ENCODE data around the gene EEF1AKMT1. TPM values are rescaled to one million over a fixed set of nuclear protein-coding genes. Genes with fewer than 3 reads are reported as not detected.

Gene EEF1AKMT1
- total and polyA plus RNA-seq, 2 experiments from 2014 or later = 13.7 to 23.1 TPM

DNA sequence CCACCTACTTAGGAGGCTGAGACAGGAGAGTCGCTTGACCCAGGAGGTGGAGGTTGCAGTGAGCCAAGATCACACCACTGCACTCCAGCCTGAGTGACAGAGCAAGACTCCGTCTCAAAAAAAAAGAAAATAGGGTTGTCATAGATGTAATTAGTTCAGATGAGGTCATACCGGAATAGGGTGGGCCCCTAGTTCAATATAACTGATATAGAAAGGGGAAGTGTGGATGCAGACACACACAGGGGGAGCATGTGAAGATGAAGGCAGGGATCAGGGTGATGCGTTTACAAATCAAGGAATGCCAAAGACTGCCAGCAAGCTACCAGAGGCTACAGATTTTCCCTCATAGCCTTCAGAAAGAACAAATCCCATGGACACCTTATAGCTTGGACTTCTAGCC is 24.3 kb upstream of the EEF1AKMT1 start:
- WGBS, 2 experiments (ENCODE audit: low coverage in 1 of 2, low lambda C conversion rate in 2 of 2, missing lambda C conversion rate in 2 of 2) = 76 to 86% methylated on average over 4 of the region's 4 CpGs
- Histone ChIP-seq H2AFZ (no peak overlapping the region), H3F3A (ENCODE audit: insufficient read depth) (peaks cover 7% of the 10 kb centered on the region), H3K79me2 (ENCODE audit: insufficient read depth) (no peaks in the 10 kb centered on the region), H3K4me3 (no peak overlapping the region), H3K27ac (no peak overlapping the region), H3K9ac (no peak overlapping the region), H3K9me2 (ENCODE audit: insufficient read depth) (no peaks in the 10 kb centered on the region), H3K36me3 (ENCODE audit: low read depth) (peaks cover 19% of the 10 kb centered on the region; the same call in 1 of the 2 replicates), H3K4me1 (ENCODE audit: insufficient read depth) (peaks cover 21% of the 10 kb centered on the region), H3K27me3 (replicated peaks; ENCODE audit: insufficient read depth) (no peaks in the 10 kb centered on the region), H3K4me2 (ENCODE audit: unreplicated experiment) (no peak overlapping the region), H4K20me1 (ENCODE audit: insufficient read depth) (no peaks in the 10 kb centered on the region), H3K9me3 (ENCODE audit: low read depth) (no peaks in the 10 kb centered on the region)
- in situ Hi-C loops (cut with MboI) = no loop called here
- no peak for TF ChIP-seq EZH2phosphoT487 (IDR thresholded peaks at IDR 0.05; ENCODE audit: insufficient read depth, low read depth)
- no peak for DNase-seq

- H3K79me2 ChIP-seq (ENCODE audit: insufficient read depth) = no peaks in the 10 kb centered on the region
- H3K9me2 ChIP-seq (ENCODE audit: insufficient read depth) = no peaks in the 10 kb centered on the region
- H3K27me3 ChIP-seq (replicated peaks; ENCODE audit: insufficient read depth) = no peaks in the 10 kb centered on the region
- no peaks in the 10 kb centered on the region for H3K9me3 ChIP-seq (ENCODE audit: low read depth)
- H3K9ac ChIP-seq = no peak overlapping the region
- in situ Hi-C loops (cut with MboI) = no loop called here
- H3F3A ChIP-seq (ENCODE audit: insufficient read depth) = peaks cover 7% of the 10 kb centered on the region
- H3K4me2 ChIP-seq (ENCODE audit: unreplicated experiment) = peak overlapping the region; percentile 39
- no peaks in the 10 kb centered on the region for H4K20me1 ChIP-seq (ENCODE audit: insufficient read depth)
- peak; percentile 59 for DNase-seq
- no peak overlapping the region for H3K4me3 ChIP-seq
- H3K36me3 ChIP-seq (ENCODE audit: low read depth) = peaks cover 19% of the 10 kb centered on the region; the same call in 1 of the 2 replicates
- WGBS, 2 experiments (ENCODE audit: low coverage in 1 of 2, low lambda C conversion rate in 2 of 2, missing lambda C conversion rate in 2 of 2) = 23 to 26% methylated on average over 5 of the region's 5 CpGs
- no peak overlapping the region for H2AFZ ChIP-seq
- H3K27ac ChIP-seq = peak overlapping the region; percentile 42
- TF ChIP-seq EZH2phosphoT487 (IDR thresholded peaks at IDR 0.05; ENCODE audit: insufficient read depth, low read depth) (no peak), EZH2 (IDR thresholded peaks at IDR 0.05; ENCODE audit: insufficient read depth, poor library complexity, severe bottlenecking) (no peak)
- peaks cover 21% of the 10 kb centered on the region for H3K4me1 ChIP-seq (ENCODE audit: insufficient read depth)
Measured at GRCh38 chr13:20796791-20797508, 23.2 kb upstream of the EEF1AKMT1 start.

GRCh38 chr13:20789665-20790064 is 15.9 kb upstream of the EEF1AKMT1 start:
- Histone ChIP-seq H3F3A (ENCODE audit: insufficient read depth) (peaks cover 4% of the 10 kb centered on the region; the same call in 1 of the 2 replicates), H3K9me3 (ENCODE audit: low read depth) (no peaks in the 10 kb centered on the region), H2AFZ (no peak overlapping the region), H3K4me1 (ENCODE audit: insufficient read depth) (peaks cover 8% of the 10 kb centered on the region; the same call in 1 of the 2 replicates), H3K36me3 (ENCODE audit: low read depth) (peaks cover 23% of the 10 kb centered on the region; the same call in 1 of the 2 replicates), H3K79me2 (ENCODE audit: insufficient read depth) (no peaks in the 10 kb centered on the region), H4K20me1 (ENCODE audit: insufficient read depth) (no peaks in the 10 kb centered on the region), H3K4me3 (no peak overlapping the region), H3K4me2 (ENCODE audit: unreplicated experiment) (no peak overlapping the region), H3K27me3 (replicated peaks; ENCODE audit: insufficient read depth) (no peaks in the 10 kb centered on the region), H3K9ac (no peak overlapping the region), H3K27ac (no peak overlapping the region), H3K9me2 (ENCODE audit: insufficient read depth) (no peaks in the 10 kb centered on the region)
- no peak for TF ChIP-seq EZH2phosphoT487 (IDR thresholded peaks at IDR 0.05; ENCODE audit: insufficient read depth, low read depth)
- TF ChIP-seq EZH2 (IDR thresholded peaks at IDR 0.05; ENCODE audit: insufficient read depth, poor library complexity, severe bottlenecking) = no peak
- no peak for DNase-seq
- WGBS, 2 experiments (ENCODE audit: low coverage in 1 of 2, low lambda C conversion rate in 2 of 2, missing lambda C conversion rate in 2 of 2) = 95 to 96% methylated on average over 7 of the region's 7 CpGs
- in situ Hi-C loops (cut with MboI) = no loop called here

DNA sequence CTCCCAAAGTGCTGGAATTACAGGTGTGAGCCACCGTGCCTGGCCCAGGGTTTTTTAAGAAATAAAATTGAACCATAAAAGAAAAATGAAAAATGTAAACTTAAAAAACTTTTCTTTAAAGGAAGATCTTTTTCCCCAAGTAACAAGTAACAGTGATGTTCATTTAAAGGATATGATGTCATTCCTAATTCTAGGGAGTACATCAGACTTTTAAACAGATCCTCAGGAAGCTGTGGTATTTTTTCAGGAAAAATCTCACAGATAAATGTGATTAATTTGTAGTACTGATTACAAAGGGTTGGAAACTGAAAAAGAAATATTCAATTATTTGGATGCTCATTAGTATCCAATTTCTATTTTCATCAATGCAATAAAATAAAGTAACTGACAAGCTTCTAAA is 14.6 kb upstream of the EEF1AKMT1 start:
- no peaks in the 10 kb centered on the region for H3K9me3 ChIP-seq (ENCODE audit: low read depth)
- DNase-seq = no peak
- H3K36me3 ChIP-seq (ENCODE audit: low read depth) = peaks cover 19% of the 10 kb centered on the region; the same call in 1 of the 2 replicates
- no peaks in the 10 kb centered on the region for H3K9me2 ChIP-seq (ENCODE audit: insufficient read depth)
- H3K27me3 ChIP-seq (replicated peaks; ENCODE audit: insufficient read depth) = no peaks in the 10 kb centered on the region
- no peak overlapping the region for H2AFZ ChIP-seq
- no peaks in the 10 kb centered on the region for H3K79me2 ChIP-seq (ENCODE audit: insufficient read depth)
- H3K9ac ChIP-seq = no peak overlapping the region
- no peak overlapping the region for H3K4me2 ChIP-seq (ENCODE audit: unreplicated experiment)
- H3F3A ChIP-seq (ENCODE audit: insufficient read depth) = peaks cover 4% of the 10 kb centered on the region; the same call in 1 of the 2 replicates
- H3K27ac ChIP-seq = no peak overlapping the region
- TF ChIP-seq EZH2 (IDR thresholded peaks at IDR 0.05; ENCODE audit: insufficient read depth, poor library complexity, severe bottlenecking) (no peak), EZH2phosphoT487 (IDR thresholded peaks at IDR 0.05; ENCODE audit: insufficient read depth, low read depth) (no peak)
- whole genome bisulfite sequencing, 2 experiments (ENCODE audit: low coverage in 1 of 2, low lambda C conversion rate in 2 of 2, missing lambda C conversion rate in 2 of 2) = 95 to 98% methylated on average over 1 of the region's 1 CpG
- no peak overlapping the region for H3K4me3 ChIP-seq
- in situ Hi-C loops (cut with MboI) = no loop called here
- H3K4me1 ChIP-seq (ENCODE audit: insufficient read depth) = peaks cover 8% of the 10 kb centered on the region; the same call in 1 of the 2 replicates
- no peaks in the 10 kb centered on the region for H4K20me1 ChIP-seq (ENCODE audit: insufficient read depth)
